ENCODE data around the gene SERPINB7. TPM values are rescaled to one million over a fixed set of nuclear protein-coding genes. Genes with fewer than 3 reads are reported as not detected.
A peak's percentile ranks its signal among the peaks of the same experiment; 100 is the strongest.

Gene SERPINB7
- polyA plus RNA-seq (293 to 589 TPM (median 408 TPM) in 3 replicates), polyA minus RNA-seq (118 to 615 TPM (median 323 TPM) in 3 replicates)
- polyA plus RNA-seq (2011; ENCODE audit: low read depth), result 405 TPM
- polyA plus RNA-seq (2011; cell fraction: cytosol; rRNA removed), result 232 and 512 TPM in 2 replicates
- polyA plus RNA-seq (2011; cell fraction: nucleus; rRNA removed), result 548 and 655 TPM in 2 replicates
- polyA plus RNA-seq (2012; ENCODE audit: low replicate concordance), result 196 and 644 TPM in 2 replicates
- polyA minus RNA-seq (2011; cell fraction: cytosol; rRNA and poly(A)+ RNA removed), result 133 TPM
- polyA minus RNA-seq (2011; cell fraction: nucleus; rRNA and poly(A)+ RNA removed), result 309 and 528 TPM in 2 replicates

GRCh38 chr18:63775166-63775730 lies at the start of gene SERPINB7:
Gene SERPINB7 (plus strand): TSS chr18:63775418. CDS start chr18:63782373, 6,955 bp downstream.
- Histone ChIP-seq H3K4me2 (ENCODE audit: control insufficient read depth, extremely low read depth, insufficient read depth, low read depth, low read length) (peak within 1 kb of the TSS; percentile 90), H3K27ac (ENCODE audit: control insufficient read depth, insufficient read depth, low read length) (peak within 1 kb of the TSS; percentile 71), H4K20me1 (ENCODE audit: control insufficient read depth, extremely low read depth, insufficient read depth, low read length) (no peaks in the 10 kb centered on the region), H3K9me1 (ENCODE audit: control insufficient read depth, extremely low read depth, insufficient read depth, low read length) (no peaks in the 10 kb centered on the region), H3K36me3 (ENCODE audit: control insufficient read depth in 2 of 2, extremely low read depth in 1 of 2, insufficient read depth in 2 of 2, low read length in 2 of 2) (no peaks in the 10 kb centered on the region), H2AFZ (ENCODE audit: control insufficient read depth, low read length) (peak within 1 kb of the TSS; percentile 56), H3K4me1 (ENCODE audit: control insufficient read depth, extremely low read depth, insufficient read depth, low read length) (peaks cover 45% of the 10 kb centered on the region), H3K9ac (ENCODE audit: control insufficient read depth, extremely low read depth, insufficient read depth, low read length) (peak within 1 kb of the TSS; percentile 67), H3K79me2 (ENCODE audit: control insufficient read depth, insufficient read depth, low read length) (peaks cover 39% of the 10 kb centered on the region), H3K9me3 (ENCODE audit: control insufficient read depth, low read depth, low read length) (no peaks in the 10 kb centered on the region), H3K27me3 (ENCODE audit: control insufficient read depth, extremely low read depth, insufficient read depth, low read length) (no peaks in the 10 kb centered on the region), H3K4me3 (ENCODE audit: control insufficient read depth in 2 of 3, extremely low read depth in 1 of 3, insufficient read depth in 2 of 3, low read depth in 1 of 3, low read length in 3 of 3) (peak within 1 kb of the TSS; percentile 56 to 66 (median 64))
- dilution Hi-C loops (cut with MboI; ENCODE audit: extremely low pct_ligation_motif_present, low sequenced_read_pairs), result no loop called here
- DNase-seq (ENCODE audit: low read depth, low spot score), result peak; percentile 54
- TF ChIP-seq EZH2 (IDR thresholded peaks at IDR 0.05; ENCODE audit: low read length), result no peak
- TF ChIP-seq, protein P1, sequence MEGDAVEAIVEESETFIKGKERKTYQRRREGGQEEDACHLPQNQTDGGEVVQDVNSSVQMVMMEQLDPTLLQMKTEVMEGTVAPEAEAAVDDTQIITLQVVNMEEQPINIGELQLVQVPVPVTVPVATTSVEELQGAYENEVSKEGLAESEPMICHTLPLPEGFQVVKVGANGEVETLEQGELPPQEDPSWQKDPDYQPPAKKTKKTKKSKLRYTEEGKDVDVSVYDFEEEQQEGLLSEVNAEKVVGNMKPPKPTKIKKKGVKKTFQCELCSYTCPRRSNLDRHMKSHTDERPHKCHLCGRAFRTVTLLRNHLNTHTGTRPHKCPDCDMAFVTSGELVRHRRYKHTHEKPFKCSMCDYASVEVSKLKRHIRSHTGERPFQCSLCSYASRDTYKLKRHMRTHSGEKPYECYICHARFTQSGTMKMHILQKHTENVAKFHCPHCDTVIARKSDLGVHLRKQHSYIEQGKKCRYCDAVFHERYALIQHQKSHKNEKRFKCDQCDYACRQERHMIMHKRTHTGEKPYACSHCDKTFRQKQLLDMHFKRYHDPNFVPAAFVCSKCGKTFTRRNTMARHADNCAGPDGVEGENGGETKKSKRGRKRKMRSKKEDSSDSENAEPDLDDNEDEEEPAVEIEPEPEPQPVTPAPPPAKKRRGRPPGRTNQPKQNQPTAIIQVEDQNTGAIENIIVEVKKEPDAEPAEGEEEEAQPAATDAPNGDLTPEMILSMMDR (optimal IDR thresholded peaks at IDR 0.05 in 1 of 3, IDR thresholded peaks at IDR 0.05 in 1 of 3, conservative IDR thresholded peaks at IDR 0.05 in 1 of 3; ENCODE audit: extremely low read depth in 1 of 3, insufficient read depth in 2 of 3, low read length in 3 of 3), result no peak
- FAIRE-seq, result peak; percentile 94

DNA sequence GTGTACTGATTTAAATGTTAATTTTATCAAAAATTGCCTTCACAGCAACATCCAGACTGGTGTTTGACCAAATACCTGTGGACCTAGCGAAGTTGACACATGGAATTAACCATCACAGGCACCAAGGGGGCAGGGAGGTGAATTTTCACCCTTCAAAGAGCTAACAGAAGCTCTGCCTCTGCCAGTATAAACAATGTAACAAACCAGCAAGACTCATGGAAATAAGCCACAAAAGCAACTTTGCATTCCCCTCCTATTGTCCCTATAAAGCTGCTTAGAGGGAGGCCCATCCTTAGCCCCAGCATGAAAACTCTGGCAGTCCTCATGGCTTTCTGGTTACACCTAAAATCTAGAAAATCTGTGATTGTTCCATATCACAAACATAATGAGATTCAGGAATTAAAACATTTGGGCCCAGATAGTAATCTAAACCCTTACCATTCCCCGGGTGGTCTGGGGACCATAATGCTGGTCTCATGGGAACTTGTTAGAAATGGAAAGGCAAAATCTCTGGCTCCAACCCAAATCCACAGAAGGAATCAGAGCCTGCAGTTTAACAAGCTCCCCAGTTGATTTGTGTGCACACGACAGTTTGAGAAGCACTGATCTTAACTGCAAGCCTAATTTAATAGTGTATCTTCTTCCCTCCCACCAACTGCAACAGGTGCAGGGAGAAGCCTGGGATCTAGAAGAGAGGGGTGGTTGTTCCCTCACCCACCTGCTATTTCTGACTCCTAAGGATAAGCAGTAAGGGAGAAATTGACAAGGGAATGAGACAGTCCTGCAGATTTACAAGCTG lies 49.3 kb upstream of the SERPINB7 start:
- DNase-seq (ENCODE audit: low read depth, low spot score) (no peak), FAIRE-seq (no peak)
- Histone ChIP-seq H3K79me2 (ENCODE audit: control insufficient read depth, insufficient read depth, low read length) (no peaks in the 10 kb centered on the region), H3K9ac (ENCODE audit: control insufficient read depth, extremely low read depth, insufficient read depth, low read length) (no peak overlapping the region), H3K9me1 (ENCODE audit: control insufficient read depth, extremely low read depth, insufficient read depth, low read length) (no peaks in the 10 kb centered on the region), H2AFZ (ENCODE audit: control insufficient read depth, low read length) (no peak overlapping the region), H4K20me1 (ENCODE audit: control insufficient read depth, extremely low read depth, insufficient read depth, low read length) (no peaks in the 10 kb centered on the region), H3K9me3 (ENCODE audit: control insufficient read depth, low read depth, low read length) (no peaks in the 10 kb centered on the region), H3K4me1 (ENCODE audit: control insufficient read depth, extremely low read depth, insufficient read depth, low read length) (peaks cover 5% of the 10 kb centered on the region), H3K36me3 (ENCODE audit: control insufficient read depth in 2 of 2, extremely low read depth in 1 of 2, insufficient read depth in 2 of 2, low read length in 2 of 2) (no peaks in the 10 kb centered on the region), H3K4me3 (ENCODE audit: control insufficient read depth in 2 of 3, extremely low read depth in 1 of 3, insufficient read depth in 2 of 3, low read depth in 1 of 3, low read length in 3 of 3) (no peak overlapping the region), H3K27ac (ENCODE audit: control insufficient read depth, insufficient read depth, low read length) (no peak overlapping the region), H3K4me2 (ENCODE audit: control insufficient read depth, extremely low read depth, insufficient read depth, low read depth, low read length) (no peak overlapping the region), H3K27me3 (ENCODE audit: control insufficient read depth, extremely low read depth, insufficient read depth, low read length) (no peaks in the 10 kb centered on the region)
- TF ChIP-seq EZH2 (IDR thresholded peaks at IDR 0.05; ENCODE audit: low read length), result no peak
- TF ChIP-seq, protein P1 (optimal IDR thresholded peaks at IDR 0.05 in 1 of 3, IDR thresholded peaks at IDR 0.05 in 1 of 3, conservative IDR thresholded peaks at IDR 0.05 in 1 of 3; ENCODE audit: extremely low read depth in 1 of 3, insufficient read depth in 2 of 3, low read length in 3 of 3), result no peak
- dilution Hi-C loops (cut with MboI; ENCODE audit: extremely low pct_ligation_motif_present, low sequenced_read_pairs), result no loop called here

Data from keratinocyte (primary cell).